GM19238 (cell line): ENCODE data around the gene EXOSC3.
"Not testable (repeated sequence)": the region's sequence is repeated elsewhere in the genome, so short reads cannot be mapped to it uniquely, and the experiment has no call there.

ENCODE experiments used
- DNase-seq: peaks from one replicate; pipeline ENCODE4 v3.0.0; 2011; ENCODE audit warnings: low spot score; ENCODE audit not compliant: insufficient read length

The EXOSC3 gene

DNA sequence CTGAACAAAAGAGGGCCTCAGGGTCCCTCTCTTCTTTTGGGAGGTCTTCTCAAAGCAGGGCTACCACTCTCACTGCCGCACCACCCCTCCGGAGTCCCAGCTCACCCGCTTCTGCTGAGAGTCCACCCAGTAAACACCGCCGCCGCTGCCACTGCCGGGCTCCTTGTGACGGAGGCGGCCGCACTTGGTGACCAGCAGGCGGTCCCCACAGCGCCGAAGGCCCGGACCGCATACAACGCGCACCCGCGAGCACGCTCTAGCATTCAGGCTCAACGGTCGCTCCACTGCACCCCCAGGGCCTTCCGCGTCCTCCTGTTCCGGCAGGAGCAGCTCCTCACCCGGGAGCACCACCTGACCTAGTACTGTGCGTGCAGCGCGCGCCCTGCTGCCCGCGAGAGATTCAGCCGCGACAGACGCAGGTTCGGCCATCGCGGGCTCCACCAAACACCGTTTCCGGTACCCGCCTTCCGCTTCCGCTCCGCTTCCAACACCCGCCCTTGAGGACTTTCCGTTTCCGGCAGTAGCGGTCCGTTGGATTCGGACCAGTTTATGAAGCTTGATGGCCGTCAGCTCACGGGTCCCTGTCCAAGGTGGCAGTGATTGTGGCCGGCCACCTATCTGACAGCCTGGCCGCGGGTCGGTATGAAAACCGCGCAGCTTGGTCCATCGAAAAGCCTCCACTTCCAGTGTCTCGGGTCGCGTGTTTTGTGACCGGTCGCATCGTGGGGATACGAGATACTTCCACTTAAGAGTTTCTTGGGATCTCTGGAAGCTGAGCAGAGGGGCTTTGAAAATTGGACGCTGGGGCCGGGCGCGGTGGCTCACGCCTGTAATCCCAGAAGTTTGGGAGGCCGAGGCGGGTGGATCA is at the start of gene EXOSC3:
TSS of gene EXOSC3 (minus strand) at position 449 of the 868 bp plus-strand sequence. CDS start at position 429, 20 bp downstream.
- peak; percentile 83 for DNase-seq

- no peak for DNase-seq
These were observed 42.8 kb upstream of the EXOSC3 start for GRCh38 chr9:37827483-37828165.

DNA sequence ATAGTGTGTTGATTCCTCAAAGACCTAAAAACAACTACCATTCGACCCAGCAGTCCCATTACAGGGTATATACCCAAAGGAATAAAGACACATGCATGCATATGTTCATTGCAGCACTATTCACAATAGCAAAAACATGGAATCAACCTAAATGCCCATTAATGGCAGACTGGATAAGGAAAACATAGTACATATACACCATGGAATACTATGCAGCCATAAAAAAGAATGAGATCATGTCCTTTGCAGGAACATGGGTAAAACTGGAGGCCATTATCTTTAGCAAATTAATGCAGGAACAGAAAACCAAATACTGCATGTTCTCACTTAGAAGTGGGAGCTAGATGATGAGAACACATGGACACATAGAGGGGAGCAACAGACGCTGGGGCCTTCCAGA is 40.3 kb upstream of the EXOSC3 start:
- not testable (repeated sequence) for DNase-seq

DNA sequence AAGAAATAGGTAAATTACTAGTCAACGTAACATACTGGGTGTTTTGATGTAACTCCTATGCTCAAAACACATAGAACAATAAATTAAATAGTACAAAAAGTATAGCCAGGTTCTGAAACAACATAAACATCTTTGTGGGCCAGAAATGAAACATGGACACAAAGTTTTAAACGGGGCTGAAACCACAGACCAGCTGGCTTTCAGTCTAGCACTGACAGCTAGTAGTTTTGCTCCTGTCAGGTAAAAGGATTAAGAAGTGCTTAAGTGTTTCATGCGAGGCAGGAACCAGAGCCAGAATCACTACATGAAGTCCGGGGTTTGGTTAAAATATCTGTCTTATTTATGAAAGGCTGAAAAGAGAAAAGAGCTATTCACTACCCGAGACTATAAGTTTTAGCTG is 35.3 kb upstream of the EXOSC3 start:
- no peak for DNase-seq

- DNase-seq = no peak
These were observed 34.0 kb upstream of the EXOSC3 start for GRCh38 chr9:37818849-37819248.

GRCh38 chr9:37812773-37813379 is 28.0 kb upstream of the EXOSC3 start:
- no peak for DNase-seq

DNA sequence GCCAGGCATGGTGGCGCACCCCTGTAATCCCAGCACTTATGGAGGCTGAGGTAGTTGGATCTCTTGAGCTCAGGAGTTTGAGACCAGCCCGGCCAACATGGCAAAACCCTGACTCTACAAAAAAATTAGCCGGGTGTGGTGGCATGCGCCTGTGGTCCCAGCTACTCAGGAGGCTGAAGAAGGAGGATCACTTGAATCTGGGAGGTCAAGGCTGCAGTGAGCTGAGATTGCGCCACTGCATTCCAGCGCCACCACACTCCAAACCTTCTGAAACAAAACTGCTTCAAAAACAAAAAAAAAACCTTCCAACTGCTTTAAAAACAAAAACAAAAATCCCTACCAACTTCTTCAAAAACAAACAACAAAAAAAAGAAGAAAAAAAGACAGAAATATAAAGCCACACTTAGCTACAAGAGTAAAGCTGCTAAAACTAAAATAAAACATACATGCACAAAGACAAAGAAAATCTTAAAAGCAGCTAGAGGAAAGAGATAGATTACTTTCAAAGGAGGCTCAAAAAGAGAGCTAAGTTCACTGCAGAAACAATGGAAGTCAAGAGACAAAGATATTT is 27.1 kb upstream of the EXOSC3 start:
- no peak for DNase-seq

DNA sequence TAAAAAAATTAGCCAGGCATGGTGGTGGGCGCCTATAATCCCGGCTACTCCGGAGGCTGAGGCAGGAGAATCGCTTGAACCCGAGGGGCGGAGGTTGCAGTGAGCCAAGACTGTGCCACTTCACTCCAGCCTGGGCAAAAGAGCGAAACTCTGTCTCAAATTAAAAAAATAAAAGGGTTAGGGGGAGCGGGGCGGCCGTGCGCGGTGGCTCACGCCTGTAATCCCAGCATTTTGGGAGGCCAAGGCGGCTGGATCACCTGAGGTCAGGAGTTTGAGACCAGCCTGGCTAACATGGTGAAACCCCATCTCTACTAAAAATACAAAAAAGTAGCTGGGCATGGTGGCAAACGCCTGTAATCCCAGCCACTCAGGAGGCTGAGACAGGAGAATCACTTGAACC is 24.8 kb upstream of the EXOSC3 start:
- not testable (repeated sequence) for DNase-seq

- no peak for DNase-seq
These were observed 21.4 kb upstream of the EXOSC3 start for GRCh38 chr9:37806271-37806670.

DNA sequence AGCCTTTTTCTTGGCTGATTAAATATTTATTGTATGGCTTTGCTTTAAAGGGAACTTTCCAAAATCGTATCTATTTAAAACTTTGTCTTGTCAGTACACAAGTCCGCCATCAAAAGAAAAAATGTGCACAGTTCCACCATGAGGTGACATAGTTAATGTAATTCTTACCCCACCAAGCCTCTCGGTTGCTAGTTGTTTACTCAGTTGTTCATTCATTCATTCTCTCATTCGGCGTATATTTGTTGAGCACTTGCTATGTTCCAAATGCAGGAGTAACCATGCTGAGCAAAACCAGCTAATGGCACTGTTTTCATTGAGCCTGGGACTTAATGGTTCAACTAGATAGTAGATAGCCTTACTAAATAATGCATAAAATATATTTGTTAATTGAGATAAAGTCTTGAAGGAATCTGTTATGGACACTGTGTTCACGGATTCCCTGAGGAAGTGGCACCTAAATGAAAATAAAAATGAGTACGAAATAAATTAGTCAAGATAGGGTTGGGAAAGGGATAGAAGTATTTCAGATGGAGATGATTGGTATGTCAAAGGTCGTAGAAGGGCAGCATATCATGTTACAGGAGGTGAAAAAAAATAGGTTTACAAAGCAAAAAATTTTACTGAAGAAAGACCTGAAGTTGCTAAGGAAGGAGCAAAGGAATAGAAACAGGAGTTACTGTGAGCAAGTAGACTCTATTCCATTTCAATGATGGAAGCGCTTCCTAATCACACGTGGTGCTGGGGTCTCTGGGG is 17.3 kb upstream of the EXOSC3 start:
- DNase-seq = no peak

GRCh38 chr9:37801287-37801850 is 16.5 kb upstream of the EXOSC3 start:
- DNase-seq = no peak

DNA sequence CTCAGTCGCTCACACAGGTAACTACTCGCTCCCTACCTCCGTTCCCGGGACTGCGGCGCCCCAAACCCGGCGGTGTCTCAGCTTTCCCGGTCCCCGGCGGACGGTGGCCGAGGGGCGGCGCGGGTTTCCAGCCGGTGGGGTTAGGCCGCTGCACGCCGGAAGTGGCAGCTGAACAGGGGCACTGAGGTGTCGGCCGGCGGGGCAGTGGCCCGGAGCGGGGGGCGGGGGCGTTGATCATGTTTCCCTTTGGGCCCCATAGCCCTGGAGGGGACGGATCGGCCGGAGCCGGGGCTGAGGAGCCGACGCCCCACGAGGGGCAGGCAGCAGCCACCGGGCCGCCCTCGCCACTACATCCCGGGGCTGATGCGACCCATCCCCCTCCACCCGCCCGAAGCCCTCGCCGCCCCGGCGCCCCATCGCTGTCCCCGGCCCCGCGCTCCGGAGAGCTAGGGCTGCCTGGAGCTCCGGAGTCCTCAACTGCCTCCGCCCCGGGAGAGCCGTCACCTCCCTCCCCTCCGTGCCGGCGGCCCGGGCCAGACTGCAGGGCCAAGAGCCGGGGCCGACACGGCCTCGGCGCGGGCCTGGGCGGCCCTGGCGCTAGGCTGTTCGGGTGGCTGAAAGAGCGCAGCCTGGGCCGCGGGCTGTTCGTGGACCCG is 15.9 kb upstream of the EXOSC3 start, which contains the start of gene DCAF10:
TSS of gene DCAF10 (plus strand) at position 167 of the 656 bp plus-strand sequence. CDS start at position 237, 70 bp downstream.
- DNase-seq = peak; percentile 63

GRCh38 chr9:37798677-37799076 is 13.8 kb upstream of the EXOSC3 start:
- DNase-seq = no peak

GRCh38 chr9:37796232-37796631 is 11.4 kb upstream of the EXOSC3 start:
- DNase-seq = no peak

- DNase-seq = no peak
These were observed 7.3 kb upstream of the EXOSC3 start for GRCh38 chr9:37792122-37792521.

DNA sequence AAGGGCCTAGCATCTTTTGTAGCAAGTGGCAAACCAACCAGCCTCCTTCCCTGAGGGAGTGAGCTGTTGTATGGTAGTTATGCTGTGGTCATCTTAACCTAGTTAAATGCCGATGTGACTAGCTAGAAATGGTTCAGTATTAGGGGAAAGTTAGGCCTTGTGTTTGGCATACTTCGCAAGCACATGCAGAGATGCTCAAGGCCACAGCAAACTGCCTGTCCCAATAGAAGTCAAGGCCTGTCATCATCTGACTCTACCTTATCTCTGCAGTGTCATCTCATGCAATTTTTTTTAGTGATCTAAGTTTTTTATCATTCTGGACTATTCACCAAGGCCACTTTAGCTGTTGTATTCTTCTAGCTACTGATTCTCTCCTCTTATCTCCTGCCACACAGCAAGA is 5.2 kb upstream of the EXOSC3 start:
- DNase-seq = no peak

DNA sequence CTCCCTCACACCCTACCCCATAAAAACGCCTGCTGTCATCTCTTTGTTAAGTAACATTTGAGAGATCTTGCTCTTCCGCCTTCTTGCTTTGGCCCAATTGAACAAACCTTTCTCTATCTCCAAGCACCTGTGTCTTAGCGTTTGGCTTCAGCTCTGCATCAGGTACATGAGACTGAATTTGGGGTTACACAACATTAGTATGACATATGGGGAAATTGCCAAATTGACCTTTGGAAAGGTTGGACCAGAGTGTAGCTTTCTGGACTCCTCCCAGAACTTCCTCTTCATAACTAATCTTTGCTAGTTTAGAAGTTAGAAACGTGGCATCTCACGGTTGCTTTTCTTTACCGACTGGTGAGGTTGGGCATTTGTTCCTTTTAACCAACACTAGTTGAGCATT is 3.5 kb upstream of the EXOSC3 start:
- DNase-seq = no peak

DNA sequence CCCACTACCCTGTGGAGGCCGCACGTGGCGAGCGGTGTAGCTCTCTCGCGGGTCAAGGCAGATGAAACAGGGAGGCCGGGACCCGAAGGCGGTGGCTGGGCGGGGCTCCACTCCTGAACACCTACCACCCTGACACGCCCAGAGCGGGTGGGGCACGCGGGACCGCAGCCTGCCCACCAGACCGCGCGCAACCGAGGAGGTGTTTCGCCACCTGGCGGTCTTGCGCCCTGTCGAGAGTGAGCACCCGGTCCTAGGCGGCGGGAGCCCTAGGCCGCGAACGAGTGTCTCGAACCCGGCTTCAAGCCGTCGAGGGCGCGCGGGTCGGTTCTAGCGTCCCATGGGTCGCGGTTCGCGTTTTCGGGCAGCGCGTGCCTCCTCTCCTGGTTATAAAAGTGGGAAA is 2.2 kb upstream of the EXOSC3 start:
- DNase-seq = no peak

DNA sequence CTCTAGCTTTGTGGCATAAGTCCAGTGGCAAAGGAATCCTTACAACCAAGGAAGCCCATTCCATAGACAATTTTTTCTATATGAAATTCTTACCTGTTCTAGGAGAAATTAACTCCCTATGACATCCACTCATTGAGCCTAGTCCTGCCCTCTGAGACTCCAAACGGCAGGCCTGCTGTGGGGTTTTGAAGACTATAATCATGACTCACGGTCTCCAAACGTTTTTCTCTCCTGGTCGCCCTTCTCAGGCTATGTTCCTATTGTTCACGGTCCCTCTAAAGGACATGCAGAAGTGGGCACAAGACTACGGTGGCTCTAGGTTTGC is 611 bp downstream of the EXOSC3 start:
- DNase-seq = no peak

DNA sequence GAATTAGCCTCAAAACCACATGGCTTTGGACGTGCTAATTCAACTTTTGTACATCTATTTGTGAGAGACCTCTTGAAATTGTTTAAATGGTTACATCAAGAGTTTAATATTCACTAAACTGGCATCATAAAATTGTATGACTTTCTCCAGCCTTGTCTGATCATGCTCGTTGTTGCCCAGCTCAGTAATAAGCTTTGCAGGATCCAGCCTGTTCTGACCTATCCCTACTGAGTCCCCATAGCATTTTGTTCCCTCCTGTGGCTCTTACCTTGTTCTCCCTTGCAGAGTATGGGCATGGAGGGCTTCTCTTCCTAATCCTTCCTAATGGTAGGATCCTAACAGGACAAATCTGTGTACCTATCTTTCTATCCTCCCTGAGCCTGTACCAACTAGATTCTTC is 6.3 kb downstream of the EXOSC3 start:
- DNase-seq = no peak
